Muscle layer of colon (tissue), 2 donors: Measurements from ENCODE around the gene KANSL1.
"Not testable (repeated sequence)": the region's sequence is repeated elsewhere in the genome, so short reads cannot be mapped to it uniquely, and the experiment has no call there.

Source experiments
- H3K27ac ChIP-seq: one replicate; pipeline ENCODE4 v1.7.0; 2013; ENCODE audit warnings: low read depth, mild to moderate bottlenecking, low read length, moderate library complexity
- H3K27me3 ChIP-seq, 2 donors: one replicate each; pipeline ENCODE4 v1.7.0; 2013; ENCODE audit warnings: low read length in 2 of 2, mild to moderate bottlenecking in 2 of 2; ENCODE audit not compliant: insufficient read depth in 2 of 2, control insufficient read depth in 1 of 2
- H3K36me3 ChIP-seq: one replicate; pipeline ENCODE4 v1.7.0; 2013; ENCODE audit warnings: mild to moderate bottlenecking, low read length; ENCODE audit not compliant: insufficient read depth
- H3K4me1 ChIP-seq: one replicate; pipeline ENCODE4 v1.7.0; 2013; ENCODE audit warnings: mild to moderate bottlenecking, low read length; ENCODE audit not compliant: insufficient read depth
- H3K4me3 ChIP-seq, 2 donors: one replicate each; pipeline ENCODE4 v1.7.0; 2013; ENCODE audit warnings: low read length in 2 of 2, low read depth in 1 of 2, mild to moderate bottlenecking in 1 of 2, moderate library complexity in 1 of 2
- H3K9ac ChIP-seq: one replicate; pipeline ENCODE4 v1.7.0; 2013; ENCODE audit warnings: low read length
- H3K9me3 ChIP-seq: one replicate; pipeline ENCODE4 v1.7.0; 2013; ENCODE audit warnings: mild to moderate bottlenecking, low read length
- donor health status: abdominal sarcoma.
- donor health status: Adenocarcinoma of cecum.

Gene KANSL1

DNA sequence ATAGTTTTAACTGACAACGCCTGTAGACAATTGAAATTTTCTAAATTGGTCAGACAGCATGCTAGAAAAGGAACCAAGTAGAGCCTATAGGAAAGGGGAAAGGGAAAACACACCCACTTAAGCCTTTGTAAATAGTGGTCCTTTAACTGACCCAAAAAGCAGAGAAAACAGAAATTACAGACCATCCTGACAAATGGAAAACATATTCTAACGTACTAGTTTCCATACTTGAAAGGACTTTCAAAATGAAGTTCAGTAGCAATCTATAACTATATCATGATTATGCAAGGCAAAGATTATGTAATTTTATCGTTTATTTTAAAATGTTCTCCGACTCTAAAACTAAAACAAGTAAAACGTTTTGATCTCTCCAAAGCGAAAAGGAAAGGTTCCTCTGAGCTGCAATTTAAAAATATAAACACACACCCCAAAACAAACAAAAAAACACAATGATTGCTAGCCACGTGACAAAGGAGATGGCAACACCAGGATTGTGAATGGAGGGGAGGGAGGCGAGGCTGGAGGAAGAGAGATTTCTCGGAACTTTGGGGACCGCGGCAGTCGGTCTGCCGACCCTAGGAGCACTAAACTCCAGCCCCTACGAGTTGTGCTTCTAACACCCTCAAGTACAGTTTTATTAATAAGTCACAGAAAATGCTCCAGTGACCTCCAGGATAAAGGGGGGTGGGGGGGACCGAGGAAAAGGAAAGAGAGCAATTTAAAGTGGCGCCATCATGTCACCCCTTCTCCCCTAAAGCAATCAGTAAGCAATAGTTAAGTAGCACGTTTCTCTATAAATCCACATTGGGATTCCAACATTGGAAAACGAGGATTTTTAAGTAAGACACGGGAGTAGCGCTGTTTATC, 1.7 kb downstream of the KANSL1 start:
- Histone ChIP-seq H3K27ac (peak overlapping the region; percentile 99), H3K9ac (peak overlapping the region; percentile 88), H3K27me3 (no peaks in the 10 kb centered on the region), H3K9me3 (no peaks in the 10 kb centered on the region), H3K4me1 (peaks cover 58% of the 10 kb centered on the region), H3K36me3 (no peaks in the 10 kb centered on the region), H3K4me3 (peak overlapping the region; percentile 94 to 96)

DNA sequence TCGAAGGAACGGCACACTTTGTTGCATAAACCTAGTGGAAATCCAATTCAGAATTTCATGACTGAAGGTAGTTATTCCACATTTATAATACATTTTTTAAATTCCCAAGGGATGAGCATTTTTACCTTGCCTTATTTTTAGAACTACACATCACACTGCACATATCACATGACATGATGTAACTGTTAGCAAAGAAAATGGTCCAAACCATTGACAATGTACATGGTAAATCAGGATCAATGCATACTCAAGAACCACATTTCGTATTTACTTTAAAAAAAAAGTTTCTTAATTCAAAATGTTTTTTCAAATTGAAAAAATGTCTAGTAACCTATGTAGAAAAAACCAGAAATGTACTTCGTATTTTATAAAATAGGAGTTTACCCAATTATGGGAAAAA, 2.5 kb downstream of the KANSL1 start:
- Histone ChIP-seq H3K27me3 (no peaks in the 10 kb centered on the region), H3K4me3 (peak overlapping the region; percentile 94 to 96), H3K9me3 (no peaks in the 10 kb centered on the region), H3K36me3 (no peaks in the 10 kb centered on the region), H3K27ac (peak overlapping the region; percentile 99), H3K4me1 (peaks cover 65% of the 10 kb centered on the region), H3K9ac (peak overlapping the region; percentile 88)

DNA sequence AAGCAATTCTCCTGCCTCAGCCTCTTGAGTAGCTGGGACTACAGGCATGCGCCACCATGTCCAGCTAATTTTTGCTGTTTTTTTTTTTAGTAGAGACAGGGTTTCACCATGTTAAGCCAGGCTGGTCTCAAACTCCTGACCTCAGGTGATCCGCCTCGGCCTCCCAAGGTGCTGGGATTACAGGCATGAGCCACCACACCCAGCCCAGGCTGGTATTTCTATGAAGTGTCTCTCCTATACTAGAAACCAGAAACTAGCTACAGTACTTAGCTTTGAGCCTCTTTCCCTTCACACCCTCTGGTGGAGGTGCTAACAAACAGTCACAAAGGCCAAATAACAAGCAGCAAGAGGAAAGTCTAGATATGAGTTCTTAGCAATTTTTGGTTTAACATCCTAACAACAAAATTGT, 6.4 kb downstream of the KANSL1 start:
- H3K36me3 ChIP-seq, H3K27me3 ChIP-seq, H3K4me3 ChIP-seq, H3K27ac ChIP-seq, H3K9me3 ChIP-seq, H3K9ac ChIP-seq: not testable (repeated sequence)
- H3K4me1 ChIP-seq: peaks cover 87% of the 10 kb centered on the region

DNA sequence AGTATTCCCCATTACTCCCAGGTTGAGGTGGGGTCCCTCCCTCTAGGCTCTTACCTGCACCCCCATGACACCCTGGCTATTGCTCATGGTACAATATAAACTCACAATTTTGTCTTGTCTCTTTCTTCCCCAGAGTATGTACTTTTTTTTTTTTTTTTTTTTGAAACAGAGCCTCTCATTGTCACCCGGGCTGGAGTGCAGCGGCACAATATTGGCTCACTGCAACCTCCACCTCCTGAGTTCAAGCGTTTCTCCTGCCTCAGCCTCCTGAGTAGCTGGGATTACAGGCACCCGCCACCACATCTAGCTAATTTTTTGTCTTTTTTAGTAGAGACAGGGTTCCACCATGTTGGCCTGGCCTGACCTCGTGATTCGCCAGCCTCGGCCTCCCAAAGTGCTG, 8.5 kb downstream of the KANSL1 start:
- H3K27ac ChIP-seq: no peak overlapping the region
- H3K27me3 ChIP-seq: no peaks in the 10 kb centered on the region
- no peaks in the 10 kb centered on the region for H3K36me3 ChIP-seq
- no peaks in the 10 kb centered on the region for H3K9me3 ChIP-seq
- H3K9ac ChIP-seq: no peak overlapping the region
- H3K4me1 ChIP-seq: peaks cover 88% of the 10 kb centered on the region
- H3K4me3 ChIP-seq: no peak overlapping the region

DNA sequence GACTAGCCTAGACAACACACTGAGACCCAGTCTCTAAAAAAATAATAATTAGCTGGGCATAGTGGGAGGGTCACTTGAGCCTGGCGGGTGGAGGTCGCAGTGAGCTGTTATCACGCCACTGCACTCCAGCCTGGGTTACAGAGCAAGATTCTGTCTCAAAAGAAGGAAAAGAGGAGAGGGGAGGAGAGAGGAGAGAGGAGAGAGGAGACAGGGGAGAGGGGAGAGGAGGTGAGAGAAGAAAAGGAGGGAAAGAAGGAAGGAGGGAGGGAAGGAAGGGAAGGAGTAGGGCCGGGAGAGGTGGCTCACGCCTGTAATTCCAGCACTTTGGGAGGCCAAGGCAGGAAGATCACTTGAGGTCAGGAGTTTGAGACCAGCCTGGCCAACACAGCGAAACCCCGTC, 9.8 kb downstream of the KANSL1 start:
- H3K9ac ChIP-seq, H3K27me3 ChIP-seq, H3K4me3 ChIP-seq, H3K27ac ChIP-seq, H3K36me3 ChIP-seq, H3K9me3 ChIP-seq: not testable (repeated sequence)
- peaks cover 88% of the 10 kb centered on the region for H3K4me1 ChIP-seq

DNA sequence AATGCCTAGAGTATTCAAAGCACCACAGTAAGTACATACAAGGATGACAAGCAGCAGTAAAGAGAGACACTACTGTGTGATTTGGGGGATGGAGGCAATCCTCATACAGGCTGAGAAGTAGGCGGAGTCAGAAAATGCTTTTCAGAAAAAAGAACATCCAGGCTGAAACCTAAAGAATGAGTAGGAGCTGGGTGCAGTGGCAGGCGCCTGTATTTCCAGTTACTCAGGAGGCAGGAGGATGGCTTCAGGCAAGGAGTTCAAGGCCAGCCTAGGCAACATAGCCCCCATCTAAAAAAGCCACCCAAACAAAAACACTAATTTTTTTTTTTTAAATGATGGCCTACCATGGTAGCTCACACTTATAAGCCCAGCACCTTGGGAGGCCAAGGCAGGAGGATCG, 10.3 kb downstream of the KANSL1 start:
- no peaks in the 10 kb centered on the region for H3K9me3 ChIP-seq

GRCh38 chr17:46181940-46182339, 11.3 kb downstream of the KANSL1 start:
- H3K4me1 ChIP-seq: peaks cover 87% of the 10 kb centered on the region

More for the DNA sequence above, 10.3 kb downstream of the KANSL1 start:
- peaks cover 88% of the 10 kb centered on the region for H3K4me1 ChIP-seq
- no peak overlapping the region for H3K4me3 ChIP-seq
- no peak overlapping the region for H3K9ac ChIP-seq
- no peaks in the 10 kb centered on the region for H3K36me3 ChIP-seq
- no peak overlapping the region for H3K27ac ChIP-seq
- no peaks in the 10 kb centered on the region for H3K27me3 ChIP-seq

GRCh38 chr17:46181316-46181715, 11.9 kb downstream of the KANSL1 start:
- not testable (repeated sequence) for H3K9me3 ChIP-seq, H3K27me3 ChIP-seq, H3K4me3 ChIP-seq, H3K9ac ChIP-seq, H3K27ac ChIP-seq, H3K36me3 ChIP-seq
- peaks cover 86% of the 10 kb centered on the region for H3K4me1 ChIP-seq

More at GRCh38 chr17:46181940-46182339, 11.3 kb downstream of the KANSL1 start:
- Histone ChIP-seq H3K4me3 (no peak overlapping the region), H3K27ac (no peak overlapping the region), H3K36me3 (no peaks in the 10 kb centered on the region), H3K9me3 (no peaks in the 10 kb centered on the region), H3K9ac (no peak overlapping the region), H3K27me3 (no peaks in the 10 kb centered on the region)

DNA sequence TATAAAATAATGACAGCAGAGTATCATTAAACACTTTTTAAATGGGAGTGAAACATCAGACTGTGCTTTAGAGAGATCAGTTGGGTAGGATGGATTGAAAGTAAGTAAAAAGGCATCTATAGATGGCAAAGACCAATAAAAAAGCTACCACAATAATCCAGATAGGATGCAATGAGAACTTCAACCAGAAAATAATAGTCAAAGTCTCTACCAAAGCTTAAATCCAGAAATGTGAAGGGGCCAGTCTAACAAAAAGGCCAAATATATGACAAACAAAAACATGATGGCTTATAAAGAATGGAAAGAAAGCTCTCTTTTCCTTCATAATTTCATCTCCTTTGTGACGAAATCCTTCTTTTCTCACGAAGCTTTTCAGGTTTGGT, 12.3 kb downstream of the KANSL1 start:
- Histone ChIP-seq H3K9ac (no peak overlapping the region), H3K27me3 (no peaks in the 10 kb centered on the region), H3K36me3 (no peaks in the 10 kb centered on the region), H3K4me3 (no peak overlapping the region), H3K27ac (no peak overlapping the region), H3K4me1 (peaks cover 88% of the 10 kb centered on the region), H3K9me3 (no peaks in the 10 kb centered on the region)

GRCh38 chr17:46180185-46180891, 12.9 kb downstream of the KANSL1 start:
- not testable (repeated sequence) for H3K27me3 ChIP-seq, H3K9me3 ChIP-seq, H3K4me3 ChIP-seq, H3K9ac ChIP-seq, H3K27ac ChIP-seq, H3K36me3 ChIP-seq
- H3K4me1 ChIP-seq: peaks cover 87% of the 10 kb centered on the region

DNA sequence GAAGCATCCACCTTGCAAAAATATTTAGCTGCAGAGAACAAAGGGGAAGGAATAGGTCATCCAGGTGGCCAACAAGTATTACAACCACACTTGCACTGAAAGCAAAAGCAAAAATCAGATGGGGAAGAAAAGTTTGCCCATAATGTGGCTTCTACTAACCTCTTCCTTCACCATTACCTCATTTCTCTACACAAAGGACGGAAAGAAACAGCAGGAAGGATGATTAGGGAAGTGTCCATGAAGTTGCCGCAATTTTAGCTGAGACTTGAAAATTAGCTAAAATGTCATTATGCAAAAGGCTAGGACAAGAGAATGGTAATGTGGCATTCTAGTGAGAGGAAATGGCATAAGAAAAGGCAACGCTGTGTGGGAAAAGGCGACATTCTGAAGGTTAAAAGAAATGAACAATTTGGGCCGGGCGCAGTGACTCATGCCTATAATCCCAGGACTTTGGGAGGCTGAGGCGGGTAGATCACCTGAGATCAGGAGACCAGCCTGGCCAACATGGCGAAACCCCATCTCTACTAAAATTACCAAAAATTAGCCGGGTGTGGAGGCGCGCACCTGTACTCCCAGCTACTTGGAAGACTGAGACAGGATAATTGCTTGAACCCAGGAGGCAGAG, 13.7 kb downstream of the KANSL1 start:
- Histone ChIP-seq H3K9ac (no peak overlapping the region), H3K27ac (no peak overlapping the region), H3K36me3 (no peaks in the 10 kb centered on the region), H3K9me3 (no peaks in the 10 kb centered on the region), H3K4me1 (peaks cover 84% of the 10 kb centered on the region), H3K4me3 (no peak overlapping the region), H3K27me3 (no peaks in the 10 kb centered on the region)
